Keratinocyte (primary cell): ENCODE measurements around the gene PCARE. TPM values are rescaled to one million over a fixed set of nuclear protein-coding genes. Genes with fewer than 3 reads are reported as not detected.

Source experiments
- DNase-seq: peaks from one replicate; pipeline ENCODE4 v3.0.0-alpha.2; 2011; ENCODE audit warnings: low read depth, missing footprints, low spot score
- FAIRE-seq: peaks from 2 replicates; lab custom pipeline; 2011; peaks lifted over from hg19 to GRCh38; lab: Jason Lieb, UNC
- H2AFZ ChIP-seq: 2 replicates; pipeline ENCODE4 v1.6.0; 2012; ENCODE audit warnings: low read length, control low read depth, inconsistent platforms; ENCODE audit not compliant: control insufficient read depth
- H3K27ac ChIP-seq: 2 replicates; pipeline ENCODE4 v1.5.1; 2011; ENCODE audit warnings: low read length; ENCODE audit not compliant: control insufficient read depth, insufficient read depth
- H3K27me3 ChIP-seq: 3 replicates; pipeline ENCODE4 v1.6.0; 2011; ENCODE audit warnings: low read length; ENCODE audit not compliant: control insufficient read depth, insufficient read depth; ENCODE audit errors: extremely low read depth
- H3K36me3 ChIP-seq, 2 experiments: 2 replicates in 1 of 2; 3 replicates in 1 of 2; pipeline ENCODE4 v1.5.1; 2011; ENCODE audit warnings: low read length in 2 of 2, mild to moderate bottlenecking in 1 of 2; ENCODE audit not compliant: control insufficient read depth in 2 of 2, insufficient read depth in 2 of 2; ENCODE audit errors: extremely low read depth in 1 of 2
- H3K4me1 ChIP-seq: 3 replicates; pipeline ENCODE4 v1.5.1; 2011; ENCODE audit warnings: low read length; ENCODE audit not compliant: control insufficient read depth, insufficient read depth; ENCODE audit errors: extremely low read depth
- H3K4me2 ChIP-seq: 3 replicates; pipeline ENCODE4 v1.6.0; 2011; ENCODE audit warnings: low read depth, low read length; ENCODE audit not compliant: control insufficient read depth, insufficient read depth; ENCODE audit errors: extremely low read depth
- H3K4me3 ChIP-seq, 3 experiments: fragments of 200-600 bp in 1 of 3; sonication (generic) in 1 of 3; 2 replicates in 2 of 3; 3 replicates in 1 of 3; pipeline ENCODE4 v1.5.1; 2011 to 2016; ENCODE audit warnings: low read length in 3 of 3, mild to moderate bottlenecking in 3 of 3, control low read depth in 2 of 3, inconsistent platforms in 1 of 3, low read depth in 1 of 3, mixed read lengths in 1 of 3, mixed run types in 1 of 3, moderate library complexity in 1 of 3; ENCODE audit not compliant: control insufficient read depth in 2 of 3, insufficient read depth in 2 of 3; ENCODE audit errors: extremely low read depth in 1 of 3
- H3K79me2 ChIP-seq: 2 replicates; pipeline ENCODE4 v1.6.0; 2012; ENCODE audit warnings: low read length; ENCODE audit not compliant: control insufficient read depth, insufficient read depth
- H3K9ac ChIP-seq: 3 replicates; pipeline ENCODE4 v1.6.0; 2011; ENCODE audit warnings: low read length; ENCODE audit not compliant: control insufficient read depth, insufficient read depth; ENCODE audit errors: extremely low read depth
- H3K9me1 ChIP-seq: 3 replicates; pipeline ENCODE4 v1.6.0; 2011; ENCODE audit warnings: low read length; ENCODE audit not compliant: control insufficient read depth, insufficient read depth; ENCODE audit errors: extremely low read depth
- H3K9me3 ChIP-seq: 2 replicates; pipeline ENCODE4 v1.5.1; 2012; ENCODE audit warnings: low read depth, low read length; ENCODE audit not compliant: control insufficient read depth
- H4K20me1 ChIP-seq: 3 replicates; pipeline ENCODE4 v1.6.0; 2011; ENCODE audit warnings: low read length; ENCODE audit not compliant: control insufficient read depth, insufficient read depth; ENCODE audit errors: extremely low read depth
- EZH2 ChIP-seq: IDR thresholded peaks from one replicate; pipeline ENCODE4 v1.6.1; 2012; ENCODE audit warnings: inconsistent platforms, mild to moderate bottlenecking, low read length, moderate library complexity
- dilution Hi-C: fragments of 300-500 bp; cut with MboI; formaldehyde crosslinking; loops from one replicate; pipeline ENCODE4 v1.7.0; 2020; ENCODE audit warnings: low sequenced_read_pairs; ENCODE audit not compliant: extremely low pct_ligation_motif_present
- polyA plus RNA-seq, 5 experiments: library from polyadenylated mRNA; depleted of rRNA in 3 of 5; stranded (reverse) in 3 of 5; stranded (forward) in 1 of 5; unstranded in 1 of 5; fragments of >200 nt; gene quantifications; 1 replicate in 1 of 5; 2 replicates in 3 of 5; 3 replicates in 1 of 5; pipeline versions ENCODE4 v1.2.1 to v1.2.3, GENCODE V29; 2011 to 2012; ENCODE audit warnings: missing spikeins in 2 of 5, low read depth in 1 of 5, low replicate concordance in 1 of 5
- TF ChIP-seq, protein P1 (sequence below), 3 experiments: IDR thresholded peaks in 1 of 3; conservative IDR thresholded peaks in 1 of 3; optimal IDR thresholded peaks in 1 of 3; 2 replicates in 2 of 3; 3 replicates in 1 of 3; pipeline versions ENCODE3 to v1.5.1; 2011; ENCODE audit warnings: low read length in 3 of 3, mild to moderate bottlenecking in 3 of 3, moderate library complexity in 2 of 3, control low read depth in 1 of 3, inconsistent platforms in 1 of 3; ENCODE audit not compliant: insufficient read depth in 2 of 3; ENCODE audit errors: extremely low read depth in 1 of 3

The PCARE gene
- polyA plus RNA-seq, 1 donor (not counting 4 experiments of a cell fraction or from before 2014, with no cell fraction given), result not detected

GRCh38 chr2:29040552-29040951, 33.8 kb downstream of the PCARE start:
- Histone ChIP-seq H3K27ac (no peak overlapping the region), H3K4me3 (no peak overlapping the region), H3K9me1 (no peaks in the 10 kb centered on the region), H3K27me3 (no peaks in the 10 kb centered on the region), H2AFZ (no peak overlapping the region), H3K9me3 (no peaks in the 10 kb centered on the region), H3K4me1 (peaks cover 7% of the 10 kb centered on the region), H3K9ac (no peak overlapping the region), H3K4me2 (no peak overlapping the region), H4K20me1 (no peaks in the 10 kb centered on the region), H3K79me2 (no peaks in the 10 kb centered on the region), H3K36me3 (no peaks in the 10 kb centered on the region)
- FAIRE-seq (no peak), DNase-seq (no peak)
- dilution Hi-C loops, result no loop called here
- no peak for TF ChIP-seq EZH2
- TF ChIP-seq, protein P1, sequence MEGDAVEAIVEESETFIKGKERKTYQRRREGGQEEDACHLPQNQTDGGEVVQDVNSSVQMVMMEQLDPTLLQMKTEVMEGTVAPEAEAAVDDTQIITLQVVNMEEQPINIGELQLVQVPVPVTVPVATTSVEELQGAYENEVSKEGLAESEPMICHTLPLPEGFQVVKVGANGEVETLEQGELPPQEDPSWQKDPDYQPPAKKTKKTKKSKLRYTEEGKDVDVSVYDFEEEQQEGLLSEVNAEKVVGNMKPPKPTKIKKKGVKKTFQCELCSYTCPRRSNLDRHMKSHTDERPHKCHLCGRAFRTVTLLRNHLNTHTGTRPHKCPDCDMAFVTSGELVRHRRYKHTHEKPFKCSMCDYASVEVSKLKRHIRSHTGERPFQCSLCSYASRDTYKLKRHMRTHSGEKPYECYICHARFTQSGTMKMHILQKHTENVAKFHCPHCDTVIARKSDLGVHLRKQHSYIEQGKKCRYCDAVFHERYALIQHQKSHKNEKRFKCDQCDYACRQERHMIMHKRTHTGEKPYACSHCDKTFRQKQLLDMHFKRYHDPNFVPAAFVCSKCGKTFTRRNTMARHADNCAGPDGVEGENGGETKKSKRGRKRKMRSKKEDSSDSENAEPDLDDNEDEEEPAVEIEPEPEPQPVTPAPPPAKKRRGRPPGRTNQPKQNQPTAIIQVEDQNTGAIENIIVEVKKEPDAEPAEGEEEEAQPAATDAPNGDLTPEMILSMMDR (optimal IDR thresholded peaks at IDR 0.05 in 1 of 3, IDR thresholded peaks at IDR 0.05 in 1 of 3, conservative IDR thresholded peaks at IDR 0.05 in 1 of 3; ENCODE audit: extremely low read depth in 1 of 3, insufficient read depth in 2 of 3, low read length in 3 of 3), result no peak

- H3K9me3 ChIP-seq, result no peaks in the 10 kb centered on the region
- no peaks in the 10 kb centered on the region for H3K9me1 ChIP-seq
- H3K9ac ChIP-seq, result no peak overlapping the region
- H3K4me3 ChIP-seq, result no peak overlapping the region
- dilution Hi-C loops, result no loop called here
- no peak overlapping the region for H3K27ac ChIP-seq
- TF ChIP-seq, protein P1 (optimal IDR thresholded peaks at IDR 0.05 in 1 of 3, IDR thresholded peaks at IDR 0.05 in 1 of 3, conservative IDR thresholded peaks at IDR 0.05 in 1 of 3; ENCODE audit: extremely low read depth in 1 of 3, insufficient read depth in 2 of 3, low read length in 3 of 3), result no peak
- no peak for TF ChIP-seq EZH2
- H4K20me1 ChIP-seq, result no peaks in the 10 kb centered on the region
- peaks cover 7% of the 10 kb centered on the region for H3K4me1 ChIP-seq
- no peak for FAIRE-seq
- H3K79me2 ChIP-seq, result no peaks in the 10 kb centered on the region
- no peaks in the 10 kb centered on the region for H3K36me3 ChIP-seq
- DNase-seq, result no peak
- H3K4me2 ChIP-seq, result no peak overlapping the region
- H2AFZ ChIP-seq, result no peak overlapping the region
- no peaks in the 10 kb centered on the region for H3K27me3 ChIP-seq
These were observed 34.4 kb downstream of the PCARE start for GRCh38 chr2:29039718-29040480.
